ENCODE results near the gene TNFSF11. TPM values are rescaled to one million over a fixed set of nuclear protein-coding genes. Genes with fewer than 3 reads are reported as not detected.

The TNFSF11 gene
- polyA plus RNA-seq, 3 donors from 2014 or later, result 2.6 to 3.7 (median 2.7) TPM

- peaks cover 0 to 3% (median 0%) of the 10 kb centered on the region in 3 donors for H3K27me3 Mint-ChIP-seq (ENCODE audit: low read depth in 3 of 3)
- no peak overlapping the region for H3K27ac Mint-ChIP-seq
- no peak overlapping the region for H3K4me3 Mint-ChIP-seq
- H3K36me3 Mint-ChIP-seq, result no peaks in the 10 kb centered on the region
- no peaks in the 10 kb centered on the region for H3K9me3 Mint-ChIP-seq
- no peaks in the 10 kb centered on the region for H3K4me1 Mint-ChIP-seq
- DNase-seq, result no peak
Measured at GRCh38 chr13:42633495-42633894, 59.5 kb downstream of the TNFSF11 start.

- Mint-ChIP-seq H3K27me3 (ENCODE audit: low read depth in 3 of 3) (peaks cover 2 to 7% (median 3%) of the 10 kb centered on the region in 3 donors), H3K4me3 (no peak overlapping the region), H3K9me3 (peaks cover 0 to 2% (median 0%) of the 10 kb centered on the region in 6 donors), H3K36me3 (no peaks in the 10 kb centered on the region), H3K4me1 (no peaks in the 10 kb centered on the region), H3K27ac (no peak overlapping the region)
- no peak for DNase-seq
Measured at GRCh38 chr13:42638101-42638500, 64.1 kb downstream of the TNFSF11 start.

- no peak overlapping the region for H3K4me3 Mint-ChIP-seq
- peaks cover 2 to 5% (median 3%) of the 10 kb centered on the region in 3 donors for H3K27me3 Mint-ChIP-seq (ENCODE audit: low read depth in 3 of 3)
- no peak overlapping the region for H3K27ac Mint-ChIP-seq
- no peaks in the 10 kb centered on the region for H3K4me1 Mint-ChIP-seq
- no peak for DNase-seq
- H3K9me3 Mint-ChIP-seq, result peaks cover 0 to 2% (median 0%) of the 10 kb centered on the region in 6 donors
- no peaks in the 10 kb centered on the region for H3K36me3 Mint-ChIP-seq
Measured at GRCh38 chr13:42638886-42639285, 64.9 kb downstream of the TNFSF11 start.

- Mint-ChIP-seq H3K27ac (no peak overlapping the region), H3K4me3 (no peak overlapping the region), H3K4me1 (no peaks in the 10 kb centered on the region), H3K27me3 (ENCODE audit: low read depth in 3 of 3) (peaks cover 2 to 11% (median 3%) of the 10 kb centered on the region in 3 donors), H3K9me3 (peaks cover 0 to 2% (median 0%) of the 10 kb centered on the region in 6 donors), H3K36me3 (no peaks in the 10 kb centered on the region)
- DNase-seq, result no peak
Measured at GRCh38 chr13:42643076-42643475, 69.1 kb downstream of the TNFSF11 start.

GRCh38 chr13:42644841-42645240 is 70.9 kb downstream of the TNFSF11 start:
- Mint-ChIP-seq H3K36me3 (no peaks in the 10 kb centered on the region), H3K27ac (no peak overlapping the region), H3K9me3 (peaks cover 0 to 2% (median 0%) of the 10 kb centered on the region in 6 donors), H3K4me1 (no peaks in the 10 kb centered on the region), H3K27me3 (ENCODE audit: low read depth in 3 of 3) (peaks cover 2 to 11% (median 3%) of the 10 kb centered on the region in 3 donors), H3K4me3 (no peak overlapping the region)
- no peak for DNase-seq

GRCh38 chr13:42645717-42646116 is 71.8 kb downstream of the TNFSF11 start:
- DNase-seq, result no peak
- peaks cover 2 to 8% (median 2%) of the 10 kb centered on the region in 3 donors for H3K27me3 Mint-ChIP-seq (ENCODE audit: low read depth in 3 of 3)
- peaks cover 0 to 2% (median 0%) of the 10 kb centered on the region in 6 donors for H3K9me3 Mint-ChIP-seq
- H3K4me3 Mint-ChIP-seq, result no peak overlapping the region
- H3K27ac Mint-ChIP-seq, result no peak overlapping the region
- no peaks in the 10 kb centered on the region for H3K4me1 Mint-ChIP-seq
- no peaks in the 10 kb centered on the region for H3K36me3 Mint-ChIP-seq

- Mint-ChIP-seq H3K27ac (no peak overlapping the region), H3K4me1 (peaks cover 0 to 13% of the 10 kb centered on the region in 2 donors), H3K27me3 (ENCODE audit: low read depth in 3 of 3) (peaks cover 4 to 6% (median 4%) of the 10 kb centered on the region in 3 donors), H3K36me3 (no peaks in the 10 kb centered on the region), H3K4me3 (no peak overlapping the region), H3K9me3 (no peaks in the 10 kb centered on the region)
- DNase-seq, result no peak
Measured at GRCh38 chr13:42649141-42649540, 75.2 kb downstream of the TNFSF11 start.

GRCh38 chr13:42649831-42650230 is 75.9 kb downstream of the TNFSF11 start:
- Mint-ChIP-seq H3K9me3 (no peaks in the 10 kb centered on the region), H3K4me3 (no peak overlapping the region), H3K27ac (no peak overlapping the region), H3K4me1 (peaks cover 0 to 13% of the 10 kb centered on the region in 2 donors), H3K27me3 (ENCODE audit: low read depth in 3 of 3) (peaks cover 3 to 4% (median 4%) of the 10 kb centered on the region in 3 donors), H3K36me3 (no peaks in the 10 kb centered on the region)
- DNase-seq, result no peak

GRCh38 chr13:42650506-42650905 is 76.6 kb downstream of the TNFSF11 start:
- no peak overlapping the region for H3K27ac Mint-ChIP-seq
- DNase-seq, result no peak
- peaks cover 3 to 4% (median 4%) of the 10 kb centered on the region in 3 donors for H3K27me3 Mint-ChIP-seq (ENCODE audit: low read depth in 3 of 3)
- peaks cover 0 to 13% of the 10 kb centered on the region in 2 donors for H3K4me1 Mint-ChIP-seq
- H3K9me3 Mint-ChIP-seq, result no peaks in the 10 kb centered on the region
- no peaks in the 10 kb centered on the region for H3K36me3 Mint-ChIP-seq
- no peak overlapping the region for H3K4me3 Mint-ChIP-seq

GRCh38 chr13:42651936-42652641 is 78.1 kb downstream of the TNFSF11 start:
- no peak overlapping the region for H3K4me3 Mint-ChIP-seq
- peaks cover 0 to 13% of the 10 kb centered on the region in 2 donors for H3K4me1 Mint-ChIP-seq
- no peaks in the 10 kb centered on the region for H3K36me3 Mint-ChIP-seq
- H3K27me3 Mint-ChIP-seq (ENCODE audit: low read depth in 3 of 3), result peaks cover 3 to 4% (median 4%) of the 10 kb centered on the region in 3 donors
- H3K9me3 Mint-ChIP-seq, result no peaks in the 10 kb centered on the region
- H3K27ac Mint-ChIP-seq, result no peak overlapping the region
- DNase-seq, result no peak

- no peak overlapping the region for H3K4me3 Mint-ChIP-seq
- peaks cover 0 to 4% (median 4%) of the 10 kb centered on the region in 3 donors for H3K27me3 Mint-ChIP-seq (ENCODE audit: low read depth in 3 of 3)
- no peak overlapping the region for H3K27ac Mint-ChIP-seq
- H3K36me3 Mint-ChIP-seq, result no peaks in the 10 kb centered on the region
- H3K4me1 Mint-ChIP-seq, result peaks cover 0 to 13% of the 10 kb centered on the region in 2 donors
- no peaks in the 10 kb centered on the region for H3K9me3 Mint-ChIP-seq
- no peak for DNase-seq
Measured at GRCh38 chr13:42652642-42653415, 78.9 kb downstream of the TNFSF11 start.

- peaks cover 0 to 13% of the 10 kb centered on the region in 2 donors for H3K4me1 Mint-ChIP-seq
- H3K27me3 Mint-ChIP-seq (ENCODE audit: low read depth in 3 of 3), result peaks cover 0 to 4% (median 4%) of the 10 kb centered on the region in 3 donors
- no peak overlapping the region for H3K27ac Mint-ChIP-seq
- no peaks in the 10 kb centered on the region for H3K36me3 Mint-ChIP-seq
- no peak for DNase-seq
- no peak overlapping the region for H3K4me3 Mint-ChIP-seq
- no peaks in the 10 kb centered on the region for H3K9me3 Mint-ChIP-seq
Measured at GRCh38 chr13:42653679-42654078, 79.7 kb downstream of the TNFSF11 start.

- no peak overlapping the region for H3K4me3 Mint-ChIP-seq
- H3K27me3 Mint-ChIP-seq (ENCODE audit: low read depth in 3 of 3), result peaks cover 2 to 4% (median 4%) of the 10 kb centered on the region in 3 donors
- H3K9me3 Mint-ChIP-seq, result no peaks in the 10 kb centered on the region
- no peaks in the 10 kb centered on the region for H3K36me3 Mint-ChIP-seq
- DNase-seq, result no peak
- H3K27ac Mint-ChIP-seq, result no peak overlapping the region
- H3K4me1 Mint-ChIP-seq, result peaks cover 0 to 13% of the 10 kb centered on the region in 2 donors
Measured at GRCh38 chr13:42654212-42654611, 80.3 kb downstream of the TNFSF11 start.

GRCh38 chr13:42654722-42655121 is 80.8 kb downstream of the TNFSF11 start:
- Mint-ChIP-seq H3K4me3 (no peak overlapping the region), H3K27me3 (ENCODE audit: low read depth in 3 of 3) (peaks cover 3 to 4% (median 4%) of the 10 kb centered on the region in 3 donors), H3K36me3 (no peaks in the 10 kb centered on the region), H3K27ac (no peak overlapping the region), H3K4me1 (peaks cover 0 to 13% of the 10 kb centered on the region in 2 donors), H3K9me3 (no peaks in the 10 kb centered on the region)
- DNase-seq, result no peak
